Progenitor cell of endocrine pancreas (in vitro differentiated cells): ENCODE results near the gene SOBP. TPM values are rescaled to one million over a fixed set of nuclear protein-coding genes. Genes with fewer than 3 reads are reported as not detected.

Source experiments
- DNase-seq: peaks from one replicate; pipeline ENCODE4 v3.0.0; 2021; ENCODE audit warnings: low spot score; ENCODE audit not compliant: unreplicated experiment
- H3K27ac Mint-ChIP-seq: 2 replicates; pipeline ENCODE4 v1.8.0; 2021; ENCODE audit warnings: mild to moderate bottlenecking, moderate library complexity, mixed read lengths
- H3K27me3 Mint-ChIP-seq: 2 replicates; pipeline ENCODE4 v1.8.0; 2021; ENCODE audit warnings: mixed read lengths
- H3K36me3 Mint-ChIP-seq: 2 replicates; pipeline ENCODE4 v1.8.0; 2022; ENCODE audit warnings: mixed read lengths; ENCODE audit not compliant: insufficient read depth
- H3K4me1 Mint-ChIP-seq: 2 replicates; pipeline ENCODE4 v1.8.0; 2021; ENCODE audit warnings: low read depth, mixed read lengths
- H3K4me3 Mint-ChIP-seq: 2 replicates; pipeline ENCODE4 v1.8.0; 2021; ENCODE audit warnings: low read depth, mild to moderate bottlenecking, moderate library complexity, mixed read lengths
- H3K9me3 Mint-ChIP-seq: 2 replicates; pipeline ENCODE4 v1.8.0; 2021; ENCODE audit warnings: low read depth, mixed read lengths
- CTCF ChIP-seq: fragments of 200-600 bp; sonication (generic); IDR thresholded peaks from one replicate; pipeline ENCODE4 v1.5.0; 2021; ENCODE audit warnings: antibody characterized with exemption, mild to moderate bottlenecking; ENCODE audit not compliant: unreplicated experiment
- total RNA-seq: library from RNA; stranded (reverse); gene quantifications from 2 replicates; pipeline ENCODE4 v1.2.1, GENCODE V29; 2021

The SOBP gene
- total RNA-seq, 1 donor from 2014 or later: 17.0 TPM

- Mint-ChIP-seq H3K4me1 (no peaks in the 10 kb centered on the region), H3K36me3 (peaks cover 4% of the 10 kb centered on the region), H3K27ac (no peak overlapping the region), H3K27me3 (no peaks in the 10 kb centered on the region), H3K9me3 (no peaks in the 10 kb centered on the region), H3K4me3 (no peak overlapping the region)
- TF ChIP-seq CTCF: no peak
- DNase-seq: no peak
These were observed 65.0 kb downstream of the SOBP start for GRCh38 chr6:107554918-107555317.

GRCh38 chr6:107555449-107555848, 65.5 kb downstream of the SOBP start:
- no peak for DNase-seq
- no peak for TF ChIP-seq CTCF
- H3K9me3 Mint-ChIP-seq: no peaks in the 10 kb centered on the region
- H3K4me3 Mint-ChIP-seq: no peak overlapping the region
- H3K4me1 Mint-ChIP-seq: no peaks in the 10 kb centered on the region
- H3K27ac Mint-ChIP-seq: no peak overlapping the region
- peaks cover 4% of the 10 kb centered on the region for H3K36me3 Mint-ChIP-seq
- H3K27me3 Mint-ChIP-seq: no peaks in the 10 kb centered on the region

- Mint-ChIP-seq H3K36me3 (peaks cover 4% of the 10 kb centered on the region), H3K27me3 (no peaks in the 10 kb centered on the region), H3K4me1 (no peaks in the 10 kb centered on the region), H3K4me3 (no peak overlapping the region), H3K27ac (no peak overlapping the region), H3K9me3 (no peaks in the 10 kb centered on the region)
- TF ChIP-seq CTCF: no peak
- DNase-seq: no peak
These were observed 66.2 kb downstream of the SOBP start for GRCh38 chr6:107556082-107556481.

GRCh38 chr6:107557698-107558097, 67.8 kb downstream of the SOBP start:
- no peaks in the 10 kb centered on the region for H3K9me3 Mint-ChIP-seq
- H3K4me1 Mint-ChIP-seq: no peaks in the 10 kb centered on the region
- TF ChIP-seq CTCF: no peak
- peaks cover 1% of the 10 kb centered on the region for H3K36me3 Mint-ChIP-seq
- H3K4me3 Mint-ChIP-seq: no peak overlapping the region
- no peak for DNase-seq
- no peaks in the 10 kb centered on the region for H3K27me3 Mint-ChIP-seq
- no peak overlapping the region for H3K27ac Mint-ChIP-seq

GRCh38 chr6:107560657-107561056, 70.7 kb downstream of the SOBP start:
- Mint-ChIP-seq H3K9me3 (no peaks in the 10 kb centered on the region), H3K27me3 (no peaks in the 10 kb centered on the region), H3K4me3 (no peak overlapping the region), H3K27ac (no peak overlapping the region), H3K4me1 (no peaks in the 10 kb centered on the region), H3K36me3 (no peaks in the 10 kb centered on the region)
- no peak for DNase-seq
- TF ChIP-seq CTCF: no peak
